ENCODE data around the gene ENTR1. TPM values are rescaled to one million over a fixed set of nuclear protein-coding genes. Genes with fewer than 3 reads are reported as not detected.
A peak's percentile ranks its signal among the peaks of the same experiment; 100 is the strongest.

ENTR1 gene
- total RNA-seq, 1 experiment from 2014 or later: 72.0 TPM

GRCh38 chr9:136363106-136363948 lies 47.1 kb downstream of the ENTR1 start, which contains the start of gene DNLZ:
TSS of gene DNLZ (minus strand) at chr9:136363744. CDS start at chr9:136363714, 30 bp downstream.
- H3K27me3 ChIP-seq: no peaks in the 10 kb centered on the region
- peak within 1 kb of the TSS; percentile 58; the same call in 1 of the 2 replicates for H3K27ac ChIP-seq
- H3K4me3 ChIP-seq: peak within 1 kb of the TSS; percentile 94
- H3K36me3 ChIP-seq: no peaks in the 10 kb centered on the region
- H3K9me3 ChIP-seq (replicated peaks): no peaks in the 10 kb centered on the region
- peak; percentile 98 to 99 for DNase-seq
- peaks cover 9% of the 10 kb centered on the region for H3K4me1 ChIP-seq

GRCh38 chr9:136362450-136362784 lies 48.0 kb downstream of the ENTR1 start:
- Histone ChIP-seq H3K9me3 (replicated peaks) (no peaks in the 10 kb centered on the region), H3K4me3 (no peak overlapping the region), H3K27ac (no peak overlapping the region), H3K4me1 (peaks cover 9% of the 10 kb centered on the region), H3K36me3 (no peaks in the 10 kb centered on the region), H3K27me3 (no peaks in the 10 kb centered on the region)
- DNase-seq: no peak

DNA sequence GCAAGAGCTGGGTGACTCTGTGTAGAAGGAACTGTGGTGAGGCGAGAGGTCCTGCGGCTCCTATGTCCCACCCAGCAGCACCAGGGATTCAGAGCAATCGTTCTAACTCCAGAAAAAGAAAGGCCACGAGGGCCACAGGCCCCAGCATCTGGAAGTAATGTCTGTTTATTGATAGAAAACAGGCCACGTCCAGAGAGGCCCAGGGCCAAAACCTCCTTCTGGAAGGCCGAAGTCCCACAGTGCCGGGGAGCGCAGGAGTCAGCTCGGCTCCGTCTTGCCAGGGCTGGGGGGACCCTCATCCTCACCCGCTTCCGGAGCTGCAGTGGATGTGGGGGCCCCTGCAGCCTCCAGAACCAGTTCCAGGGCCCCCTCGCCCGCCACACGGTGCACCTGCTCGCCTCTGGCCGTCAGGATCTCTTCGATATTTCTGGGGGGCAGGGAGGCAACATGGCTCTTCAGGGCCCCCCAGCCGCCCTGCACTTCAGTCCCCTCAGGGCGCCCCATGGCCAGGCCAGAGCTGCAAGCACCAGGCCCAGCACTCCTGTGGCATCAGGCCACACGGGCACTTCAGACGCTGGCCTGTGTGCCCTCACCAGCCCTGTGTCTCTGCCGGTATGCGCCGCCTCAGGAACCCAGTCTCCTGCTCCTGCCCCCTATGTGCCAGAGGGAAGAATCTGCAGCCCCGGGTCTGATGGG lies 48.5 kb downstream of the ENTR1 start:
- H3K4me1 ChIP-seq: peaks cover 9% of the 10 kb centered on the region
- H3K4me3 ChIP-seq: no peak overlapping the region

DNA sequence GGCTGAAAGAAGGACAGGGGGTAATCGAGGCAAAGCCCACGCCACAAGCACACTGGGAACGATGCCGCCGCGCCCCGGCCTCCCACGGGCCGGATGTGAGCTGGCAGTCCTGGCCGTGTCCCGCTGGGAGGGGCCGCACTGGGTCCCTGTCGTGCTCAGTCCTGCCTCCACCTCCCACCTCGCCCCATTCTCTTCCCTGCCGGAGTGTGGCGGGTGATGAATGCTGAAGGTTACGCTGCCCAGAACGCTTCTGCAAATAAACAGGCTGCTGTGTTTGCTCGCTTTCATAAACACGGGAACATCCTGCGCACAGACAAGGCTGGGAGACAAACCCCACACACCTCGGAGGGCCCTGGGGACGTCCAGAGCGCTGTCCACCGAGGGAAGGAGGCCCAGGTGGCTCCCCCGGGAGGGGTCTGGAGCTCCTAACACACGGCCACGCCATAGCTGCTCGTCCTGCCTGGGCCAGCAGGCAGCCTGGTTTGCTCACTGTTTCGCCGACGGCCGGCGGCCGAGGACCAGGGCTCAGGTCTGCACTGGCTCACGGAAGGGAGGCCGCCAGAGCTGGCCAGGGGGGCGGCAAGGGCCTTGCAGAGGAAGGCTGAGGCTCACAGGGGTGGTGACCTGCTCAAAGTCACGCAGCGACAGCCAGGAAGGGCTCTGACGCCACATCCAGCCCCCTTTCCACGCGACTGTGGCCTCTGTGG lies 49.2 kb downstream of the ENTR1 start:
- DNase-seq: no peak
- Histone ChIP-seq H3K9me3 (replicated peaks) (no peaks in the 10 kb centered on the region), H3K27ac (no peak overlapping the region), H3K27me3 (no peaks in the 10 kb centered on the region), H3K36me3 (no peaks in the 10 kb centered on the region; the same call in 1 of the 2 replicates), H3K4me1 (peaks cover 9% of the 10 kb centered on the region), H3K4me3 (no peak overlapping the region)

More for the DNA sequence above, 48.5 kb downstream of the ENTR1 start:
- no peaks in the 10 kb centered on the region for H3K36me3 ChIP-seq
- no peaks in the 10 kb centered on the region for H3K9me3 ChIP-seq (replicated peaks)
- H3K27ac ChIP-seq: no peak overlapping the region
- H3K27me3 ChIP-seq: no peaks in the 10 kb centered on the region
- no peak for DNase-seq

- Histone ChIP-seq H3K4me3 (no peak overlapping the region), H3K27me3 (no peaks in the 10 kb centered on the region), H3K9me3 (replicated peaks) (no peaks in the 10 kb centered on the region), H3K27ac (no peak overlapping the region), H3K36me3 (no peaks in the 10 kb centered on the region; the same call in 1 of the 2 replicates), H3K4me1 (peaks cover 9% of the 10 kb centered on the region)
- no peak for DNase-seq
These were observed 50.4 kb downstream of the ENTR1 start for GRCh38 chr9:136359774-136360718.

DNA sequence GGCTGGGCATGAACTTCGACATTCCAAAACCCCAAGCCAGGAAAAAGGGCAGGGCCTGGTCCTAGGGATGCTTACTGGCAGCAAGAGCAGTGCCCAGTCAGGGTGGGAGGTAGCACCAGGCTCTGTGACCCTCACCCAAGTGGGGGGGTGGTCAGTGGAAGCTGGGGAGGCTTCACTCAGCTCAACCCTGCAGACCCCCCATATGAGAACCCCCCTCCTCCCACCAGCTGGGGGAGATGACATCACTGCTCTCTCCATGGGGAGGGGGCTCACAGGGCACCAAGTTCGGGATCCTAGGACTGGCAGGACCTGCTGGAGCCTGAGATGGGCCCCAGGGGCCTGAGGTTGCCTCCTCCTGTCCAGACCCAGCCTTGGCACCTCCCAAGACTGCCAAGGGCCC lies 51.5 kb downstream of the ENTR1 start:
- Histone ChIP-seq H3K4me3 (no peak overlapping the region), H3K4me1 (peaks cover 4% of the 10 kb centered on the region), H3K9me3 (replicated peaks) (no peaks in the 10 kb centered on the region), H3K27me3 (no peaks in the 10 kb centered on the region), H3K27ac (no peak overlapping the region), H3K36me3 (no peaks in the 10 kb centered on the region; the same call in 1 of the 2 replicates)
- no peak for DNase-seq

DNA sequence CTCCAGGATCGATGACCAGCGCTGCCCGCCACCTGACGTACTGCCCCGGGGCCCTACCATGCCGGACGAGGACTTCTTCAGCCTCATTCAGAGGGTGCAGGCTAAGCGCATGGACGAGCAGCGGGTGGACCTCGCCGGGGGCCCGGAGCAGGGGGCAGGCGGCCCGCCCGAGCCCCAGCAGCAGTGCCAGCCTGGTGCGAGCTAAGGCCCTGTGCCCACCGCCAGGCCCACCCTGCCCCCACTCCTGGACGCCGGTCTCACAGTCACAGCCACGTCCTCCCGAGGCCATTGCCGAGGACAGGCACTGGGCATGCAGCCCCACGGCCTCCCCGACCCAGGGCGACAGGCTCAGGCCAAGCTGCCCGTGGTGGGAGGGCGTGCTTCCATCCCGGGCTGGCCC lies 52.4 kb downstream of the ENTR1 start:
- H3K4me1 ChIP-seq: peaks cover 3% of the 10 kb centered on the region; the same call in 1 of the 2 replicates
- no peak for DNase-seq

GRCh38 chr9:136357202-136357725 lies 53.1 kb downstream of the ENTR1 start:
- H3K4me3 ChIP-seq: no peak overlapping the region
- DNase-seq: no peak
- H3K27me3 ChIP-seq: no peaks in the 10 kb centered on the region
- H3K36me3 ChIP-seq: no peaks in the 10 kb centered on the region; the same call in 1 of the 2 replicates
- H3K27ac ChIP-seq: no peak overlapping the region
- H3K9me3 ChIP-seq (replicated peaks): no peaks in the 10 kb centered on the region
- H3K4me1 ChIP-seq: no peaks in the 10 kb centered on the region

More for the DNA sequence above, 52.4 kb downstream of the ENTR1 start:
- Histone ChIP-seq H3K27me3 (no peaks in the 10 kb centered on the region), H3K9me3 (replicated peaks) (no peaks in the 10 kb centered on the region), H3K4me3 (no peak overlapping the region), H3K27ac (no peak overlapping the region), H3K36me3 (no peaks in the 10 kb centered on the region; the same call in 1 of the 2 replicates)

DNA sequence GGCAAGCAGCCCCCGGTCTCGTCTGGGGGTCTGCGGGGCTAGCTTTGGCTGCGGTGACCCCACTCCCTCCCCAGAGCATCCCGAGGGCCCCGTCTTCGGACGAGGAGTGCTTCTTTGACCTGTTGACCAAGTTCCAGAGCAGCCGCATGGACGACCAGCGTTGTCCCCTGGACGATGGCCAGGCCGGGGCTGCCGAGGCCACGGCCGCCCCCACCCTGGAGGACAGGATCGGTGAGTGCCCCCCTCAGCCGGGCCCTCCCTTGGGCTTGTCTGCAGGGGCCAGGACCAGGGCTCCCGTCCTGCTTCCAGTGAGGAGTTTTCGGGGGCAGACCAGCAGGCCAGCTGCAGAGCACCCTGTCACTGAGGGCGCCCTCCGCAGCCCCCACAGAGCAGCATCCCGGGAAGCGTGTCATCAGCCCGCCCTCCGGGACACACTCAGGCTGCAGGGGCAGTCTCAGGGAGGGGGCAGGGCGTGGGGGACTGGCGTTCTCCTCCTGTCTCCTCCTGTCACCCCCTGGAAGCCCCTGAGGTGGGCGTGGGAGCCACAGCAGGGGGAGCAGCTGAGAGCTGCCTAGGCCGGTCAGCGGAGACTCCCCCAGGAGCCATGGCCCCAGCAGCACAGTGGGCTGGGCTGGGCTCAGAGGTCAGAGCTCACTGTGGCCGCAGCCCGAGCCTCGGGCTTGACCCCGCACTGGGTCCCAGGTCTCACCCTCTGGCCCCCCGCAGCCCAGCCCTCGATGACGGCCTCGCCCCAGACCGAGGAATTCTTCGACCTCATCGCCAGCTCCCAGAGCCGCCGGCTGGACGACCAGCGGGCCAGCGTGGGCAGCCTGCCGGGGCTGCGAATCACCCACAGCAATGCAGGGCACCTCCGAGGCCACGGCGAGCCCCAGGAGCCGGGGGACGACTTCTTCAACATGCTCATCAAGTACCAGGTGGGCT lies 54.5 kb downstream of the ENTR1 start:
- peaks cover 6% of the 10 kb centered on the region for H3K4me1 ChIP-seq
- no peak overlapping the region for H3K4me3 ChIP-seq
- H3K36me3 ChIP-seq: no peaks in the 10 kb centered on the region; the same call in 1 of the 2 replicates
- no peaks in the 10 kb centered on the region for H3K9me3 ChIP-seq (replicated peaks)
- H3K27me3 ChIP-seq: no peaks in the 10 kb centered on the region
- DNase-seq: no peak
- H3K27ac ChIP-seq: no peak overlapping the region

GRCh38 chr9:136354592-136355085 lies 55.8 kb downstream of the ENTR1 start:
- Histone ChIP-seq H3K4me1 (peaks cover 6% of the 10 kb centered on the region), H3K27me3 (no peaks in the 10 kb centered on the region), H3K36me3 (no peaks in the 10 kb centered on the region; the same call in 1 of the 2 replicates), H3K9me3 (replicated peaks) (no peaks in the 10 kb centered on the region), H3K27ac (no peak overlapping the region), H3K4me3 (no peak overlapping the region)
- no peak for DNase-seq

DNA sequence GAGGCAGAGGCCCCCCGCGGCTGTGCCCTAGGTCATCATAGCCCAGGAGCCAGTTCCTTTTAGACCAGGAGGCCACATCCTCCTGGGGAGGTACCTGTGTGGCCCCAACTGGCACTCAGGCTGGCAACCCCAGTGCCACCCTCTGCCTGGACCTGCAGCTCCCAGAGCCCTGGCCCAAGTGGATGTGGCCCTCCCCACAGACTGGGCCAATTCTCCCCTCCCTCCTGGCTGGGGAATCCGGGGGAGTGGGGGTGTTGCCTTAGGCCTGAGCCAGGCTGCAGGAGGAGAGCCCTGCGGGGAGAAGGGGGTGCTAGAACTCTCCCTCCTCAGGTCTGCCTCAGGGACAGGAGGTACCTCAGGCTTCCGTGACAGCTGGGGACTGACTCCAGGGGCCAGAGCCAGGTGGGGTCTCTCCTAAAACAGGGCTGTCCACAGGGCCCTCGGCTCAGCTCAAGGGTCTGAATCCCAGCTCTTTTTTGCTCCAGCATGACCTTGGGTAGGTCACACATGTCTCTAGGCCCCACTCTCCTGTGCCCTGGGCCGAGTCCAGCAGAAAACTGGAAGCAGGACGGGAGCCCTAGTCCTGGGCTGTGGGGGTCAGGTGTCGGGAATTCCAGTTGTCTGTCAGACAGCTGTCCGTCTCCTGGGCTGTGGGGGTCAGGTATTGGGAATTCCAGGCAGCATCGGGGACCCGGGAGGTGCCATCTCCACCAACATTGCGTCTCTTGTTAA lies 56.5 kb downstream of the ENTR1 start:
- no peak overlapping the region for H3K4me3 ChIP-seq
- H3K4me1 ChIP-seq: peaks cover 9% of the 10 kb centered on the region
- H3K9me3 ChIP-seq (replicated peaks): no peaks in the 10 kb centered on the region
- no peak for DNase-seq
- no peaks in the 10 kb centered on the region; the same call in 1 of the 2 replicates for H3K36me3 ChIP-seq
- no peak overlapping the region for H3K27ac ChIP-seq
- no peaks in the 10 kb centered on the region for H3K27me3 ChIP-seq

DNA sequence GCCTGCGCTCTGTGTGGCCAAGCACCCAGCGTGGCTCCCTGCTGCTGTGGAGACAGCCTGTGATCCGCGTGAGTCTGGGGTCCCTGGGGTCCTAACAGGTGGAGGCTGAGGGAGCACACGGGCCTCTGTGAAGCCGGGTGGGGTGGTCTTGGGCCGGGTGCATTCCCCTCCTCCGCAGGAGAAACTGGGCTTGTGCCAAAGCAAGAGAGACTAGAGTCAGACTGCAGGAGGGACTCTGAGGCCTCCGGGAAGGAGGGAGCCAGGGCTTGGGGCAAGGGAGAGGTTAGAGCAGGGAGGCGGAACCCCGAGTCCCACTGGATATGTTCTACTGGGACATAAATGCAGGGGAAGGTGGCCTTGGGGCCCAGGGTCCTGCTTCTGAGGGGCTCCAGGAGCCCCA lies 57.3 kb downstream of the ENTR1 start:
- no peaks in the 10 kb centered on the region for H3K27me3 ChIP-seq
- H3K36me3 ChIP-seq: no peaks in the 10 kb centered on the region; the same call in 1 of the 2 replicates
- no peaks in the 10 kb centered on the region for H3K9me3 ChIP-seq (replicated peaks)
- H3K4me3 ChIP-seq: no peak overlapping the region
- H3K27ac ChIP-seq: no peak overlapping the region
- H3K4me1 ChIP-seq: peaks cover 15% of the 10 kb centered on the region
- no peak for DNase-seq
